NB4 (cell line): Measurements from ENCODE around the gene CREBL2.

ENCODE experiments used
- DNase-seq: peaks from one replicate; pipeline ENCODE4 v3.0.0; 2010; ENCODE audit warnings: low read depth
- H3K4me3 ChIP-seq: one replicate; pipeline ENCODE4 v1.5.1; 2011; ENCODE audit warnings: mild to moderate bottlenecking, low read depth, low read length, moderate library complexity
- CTCF ChIP-seq: IDR thresholded peaks from one replicate; pipeline ENCODE4 v1.5.1; 2012; ENCODE audit warnings: low read depth, low read length
- MAX ChIP-seq: IDR thresholded peaks from 2 replicates; pipeline ENCODE4 v1.6.1; 2011; ENCODE audit warnings: low read depth, low read length
- MYC ChIP-seq: IDR thresholded peaks from 2 replicates; pipeline ENCODE4 v1.6.1; 2011; ENCODE audit warnings: low read depth, low read length
- POLR2A ChIP-seq: IDR thresholded peaks from 2 replicates; pipeline ENCODE4 v1.6.1; 2011; ENCODE audit warnings: mild to moderate bottlenecking; ENCODE audit not compliant: insufficient read length; ENCODE audit errors: extremely low read depth

CREBL2 gene

GRCh38 chr12:12620730-12621315, 9.1 kb downstream of the CREBL2 start:
- DNase-seq = no peak
- no peak overlapping the region for H3K4me3 ChIP-seq
- TF ChIP-seq MYC (no peak), MAX (no peak), CTCF (no peak), POLR2A (no peak)

- no peak for TF ChIP-seq POLR2A
- no peak for TF ChIP-seq MYC
- TF ChIP-seq CTCF = no peak
- H3K4me3 ChIP-seq = no peak overlapping the region
- DNase-seq = no peak
Observed at GRCh38 chr12:12622418-12622817, 10.7 kb downstream of the CREBL2 start.

- no peak for DNase-seq
Observed at GRCh38 chr12:12624498-12624992, 12.9 kb downstream of the CREBL2 start.

GRCh38 chr12:12626471-12626870, 14.8 kb downstream of the CREBL2 start:
- TF ChIP-seq POLR2A (no peak), MYC (no peak), CTCF (no peak), MAX (no peak)
- H3K4me3 ChIP-seq = no peak overlapping the region
- DNase-seq = no peak

More at GRCh38 chr12:12624498-12624992, 12.9 kb downstream of the CREBL2 start:
- TF ChIP-seq CTCF = no peak
- no peak for TF ChIP-seq MAX
- no peak for TF ChIP-seq MYC
- no peak for TF ChIP-seq POLR2A
- no peak overlapping the region for H3K4me3 ChIP-seq

- TF ChIP-seq MYC = no peak
- TF ChIP-seq MAX = no peak
- no peak for TF ChIP-seq POLR2A
- TF ChIP-seq CTCF = no peak
- no peak overlapping the region for H3K4me3 ChIP-seq
- DNase-seq = no peak
Observed at GRCh38 chr12:12627308-12627827, 15.7 kb downstream of the CREBL2 start.

GRCh38 chr12:12628013-12628412, 16.3 kb downstream of the CREBL2 start:
- no peak for TF ChIP-seq POLR2A
- TF ChIP-seq MYC = no peak
- no peak for DNase-seq
- H3K4me3 ChIP-seq = no peak overlapping the region
